OCI-LY7 (cell line): ENCODE measurements around the gene CES4A.

Source experiments
- EZH2phosphoT487 ChIP-seq: fragments of 200-600 bp; sonication (generic); IDR thresholded peaks from 2 replicates; pipeline ENCODE4 v1.6.1; 2018; ENCODE audit warnings: low read depth, borderline replicate concordance, mild to moderate bottlenecking, mixed run types, antibody characterized with exemption, low read length, moderate library complexity, mixed read lengths
- TF ChIP-seq, protein P1 (sequence below): fragments of 200-600 bp; sonication (generic); conservative IDR thresholded peaks from 2 replicates; pipeline ENCODE4 v1.5.1; 2014; ENCODE audit warnings: mild to moderate bottlenecking, antibody characterized with exemption, low read length, moderate library complexity, mixed read lengths

DNA sequence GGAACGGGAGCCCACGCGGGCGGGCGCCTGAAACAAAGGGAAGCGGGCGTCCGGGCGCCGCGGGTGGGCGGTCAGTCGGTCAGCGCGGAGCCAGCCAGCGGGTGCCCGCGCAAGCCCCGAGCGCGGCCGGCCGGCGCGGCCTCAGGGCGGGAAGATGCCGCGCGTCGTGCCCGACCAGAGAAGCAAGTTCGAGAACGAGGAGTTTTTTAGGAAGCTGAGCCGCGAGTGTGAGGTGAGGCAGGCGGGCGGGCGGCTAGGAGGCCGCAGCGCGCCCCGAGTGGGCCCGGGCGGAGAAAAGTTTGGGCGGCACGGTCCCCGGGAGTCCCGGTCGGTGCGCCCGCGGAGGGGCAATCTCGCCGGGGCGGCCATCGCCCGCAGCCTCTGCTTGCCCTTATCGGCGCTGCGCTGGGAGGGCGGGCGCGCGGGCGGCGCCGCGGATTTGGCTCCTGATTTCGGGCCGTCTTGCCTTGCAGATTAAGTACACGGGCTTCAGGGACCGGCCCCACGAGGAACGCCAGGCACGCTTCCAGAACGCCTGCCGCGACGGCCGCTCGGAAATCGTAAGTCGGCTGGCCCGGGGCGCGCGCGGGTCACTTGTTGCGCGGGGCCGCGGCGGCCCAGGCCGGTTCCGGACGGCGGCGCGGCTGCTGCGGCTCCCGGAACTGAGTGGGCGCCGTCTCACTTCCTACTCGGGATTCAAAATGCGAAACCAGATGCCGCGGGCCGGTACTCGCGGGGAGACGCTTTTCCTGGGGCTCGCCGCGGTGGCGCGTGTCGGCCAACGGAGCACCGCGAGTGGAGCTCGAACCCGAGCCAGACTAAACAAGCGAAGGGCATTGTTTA lies 41.1 kb downstream of the CES4A start:
- TF ChIP-seq, protein P1, sequence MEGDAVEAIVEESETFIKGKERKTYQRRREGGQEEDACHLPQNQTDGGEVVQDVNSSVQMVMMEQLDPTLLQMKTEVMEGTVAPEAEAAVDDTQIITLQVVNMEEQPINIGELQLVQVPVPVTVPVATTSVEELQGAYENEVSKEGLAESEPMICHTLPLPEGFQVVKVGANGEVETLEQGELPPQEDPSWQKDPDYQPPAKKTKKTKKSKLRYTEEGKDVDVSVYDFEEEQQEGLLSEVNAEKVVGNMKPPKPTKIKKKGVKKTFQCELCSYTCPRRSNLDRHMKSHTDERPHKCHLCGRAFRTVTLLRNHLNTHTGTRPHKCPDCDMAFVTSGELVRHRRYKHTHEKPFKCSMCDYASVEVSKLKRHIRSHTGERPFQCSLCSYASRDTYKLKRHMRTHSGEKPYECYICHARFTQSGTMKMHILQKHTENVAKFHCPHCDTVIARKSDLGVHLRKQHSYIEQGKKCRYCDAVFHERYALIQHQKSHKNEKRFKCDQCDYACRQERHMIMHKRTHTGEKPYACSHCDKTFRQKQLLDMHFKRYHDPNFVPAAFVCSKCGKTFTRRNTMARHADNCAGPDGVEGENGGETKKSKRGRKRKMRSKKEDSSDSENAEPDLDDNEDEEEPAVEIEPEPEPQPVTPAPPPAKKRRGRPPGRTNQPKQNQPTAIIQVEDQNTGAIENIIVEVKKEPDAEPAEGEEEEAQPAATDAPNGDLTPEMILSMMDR: no peak
- TF ChIP-seq EZH2phosphoT487: no peak
